Choroid plexus epithelial cell (primary cell): ENCODE measurements around the gene KLF4.
"Not testable (repeated sequence)": the region's sequence is repeated elsewhere in the genome, so short reads cannot be mapped to it uniquely, and the experiment has no call there.

Source experiments
- DNase-seq: peaks from one replicate; pipeline ENCODE4 v3.0.0-alpha.2; 2010; ENCODE audit warnings: low read depth
- H3K4me3 ChIP-seq: 2 replicates; pipeline ENCODE4 v1.5.1; 2011; ENCODE audit warnings: low read depth, mild to moderate bottlenecking, control low read depth, low read length, moderate library complexity
- CTCF ChIP-seq: conservative IDR thresholded peaks from 2 replicates; pipeline ENCODE4 v1.5.1; 2011; ENCODE audit warnings: low read depth, mild to moderate bottlenecking, control low read depth, inconsistent platforms, low read length, moderate library complexity

The KLF4 gene

GRCh38 chr9:107496976-107497375, 7.4 kb upstream of the KLF4 start:
- no peak for TF ChIP-seq CTCF
- H3K4me3 ChIP-seq: no peak overlapping the region
- DNase-seq: no peak

- TF ChIP-seq CTCF: no peak
- DNase-seq: peak; percentile 20
- no peak overlapping the region for H3K4me3 ChIP-seq
Observed at GRCh38 chr9:107492381-107492970, 2.9 kb upstream of the KLF4 start.

- TF ChIP-seq CTCF: no peak
- DNase-seq: peak; percentile 37
- H3K4me3 ChIP-seq: peak overlapping the region; percentile 61
Observed at GRCh38 chr9:107491081-107492053, 1.8 kb upstream of the KLF4 start.

GRCh38 chr9:107490606-107490970, 1.0 kb upstream of the KLF4 start:
- not testable (repeated sequence) for DNase-seq
- H3K4me3 ChIP-seq: peak overlapping the region; percentile 61

- H3K4me3 ChIP-seq: peak overlapping the region; percentile 70
- TF ChIP-seq CTCF: no peak
- no peak for DNase-seq
Observed at GRCh38 chr9:107489144-107489673, 360 bp downstream of the KLF4 start.

GRCh38 chr9:107488375-107489143, 1.0 kb downstream of the KLF4 start:
- TF ChIP-seq CTCF: no peak
- DNase-seq: peak; percentile 55
- peak overlapping the region; percentile 70 for H3K4me3 ChIP-seq
